Measurements from ENCODE around the gene RESF1.

RESF1 gene

GRCh38 chr12:31962076-31962475 is 2.9 kb downstream of the RESF1 start:
- DNase-seq = no peak

GRCh38 chr12:31964280-31964679 is 5.1 kb downstream of the RESF1 start:
- DNase-seq = no peak

- peak; percentile 78 for DNase-seq
These were observed 5.9 kb downstream of the RESF1 start for GRCh38 chr12:31965090-31965489.

GRCh38 chr12:31966558-31967205 is 7.5 kb downstream of the RESF1 start:
- DNase-seq = no peak

- DNase-seq = peak; percentile 43
These were observed 8.3 kb downstream of the RESF1 start for GRCh38 chr12:31967539-31967938.

DNA sequence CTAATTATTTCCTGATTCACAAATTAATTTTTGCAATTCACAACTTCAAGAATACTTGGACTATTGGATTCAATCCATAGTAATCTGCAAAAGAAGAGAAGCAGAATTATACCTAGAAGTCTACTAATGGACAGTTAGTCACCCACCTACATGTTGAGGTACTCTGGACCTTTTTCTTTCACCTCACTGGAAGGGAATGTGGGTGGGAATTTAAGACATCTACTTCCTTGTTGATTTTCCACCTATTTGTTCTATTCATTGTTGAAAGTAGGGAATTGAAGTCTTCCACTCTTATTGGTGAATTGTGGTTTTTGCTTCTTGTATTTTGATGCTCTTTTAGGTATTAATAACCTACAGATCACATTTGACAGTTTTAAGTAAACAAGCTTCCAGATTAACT is 11.0 kb downstream of the RESF1 start:
- DNase-seq = no peak

- no peak for DNase-seq
These were observed 14.6 kb downstream of the RESF1 start for GRCh38 chr12:31973818-31974217.

GRCh38 chr12:31974673-31975072 is 15.5 kb downstream of the RESF1 start:
- DNase-seq = no peak

DNA sequence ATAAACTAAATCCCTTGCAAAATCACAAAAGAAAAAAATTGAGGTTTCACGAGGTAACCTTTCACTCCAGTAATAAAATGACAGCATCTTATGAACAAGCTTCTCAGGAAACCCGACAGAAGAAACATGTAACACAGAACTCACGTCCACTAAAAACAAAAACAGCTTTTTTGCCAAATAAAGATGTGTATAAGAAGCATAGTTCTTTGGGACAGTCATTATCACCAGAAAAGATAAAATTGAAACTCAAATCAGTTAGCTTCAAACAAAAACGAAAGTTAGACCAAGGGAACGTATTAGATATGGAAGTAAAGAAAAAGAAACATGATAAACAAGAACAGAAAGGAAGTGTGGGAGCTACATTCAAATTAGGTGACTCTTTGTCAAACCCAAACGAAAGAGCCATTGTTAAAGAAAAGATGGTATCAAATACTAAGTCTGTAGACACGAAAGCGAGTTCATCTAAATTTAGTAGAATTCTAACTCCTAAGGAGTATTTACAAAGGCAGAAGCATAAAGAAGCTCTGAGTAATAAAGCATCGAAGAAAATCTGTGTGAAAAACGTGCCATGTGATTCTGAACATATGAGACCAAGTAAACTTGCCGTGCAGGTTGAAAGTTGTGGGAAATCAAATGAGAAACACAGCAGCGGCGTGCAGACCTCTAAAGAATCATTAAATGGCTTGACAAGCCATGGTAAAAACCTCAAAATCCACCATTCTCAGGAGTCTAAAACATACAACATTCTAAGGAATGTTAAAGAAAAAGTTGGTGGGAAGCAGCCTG is 25.8 kb downstream of the RESF1 start:
- DNase-seq = no peak

DNA sequence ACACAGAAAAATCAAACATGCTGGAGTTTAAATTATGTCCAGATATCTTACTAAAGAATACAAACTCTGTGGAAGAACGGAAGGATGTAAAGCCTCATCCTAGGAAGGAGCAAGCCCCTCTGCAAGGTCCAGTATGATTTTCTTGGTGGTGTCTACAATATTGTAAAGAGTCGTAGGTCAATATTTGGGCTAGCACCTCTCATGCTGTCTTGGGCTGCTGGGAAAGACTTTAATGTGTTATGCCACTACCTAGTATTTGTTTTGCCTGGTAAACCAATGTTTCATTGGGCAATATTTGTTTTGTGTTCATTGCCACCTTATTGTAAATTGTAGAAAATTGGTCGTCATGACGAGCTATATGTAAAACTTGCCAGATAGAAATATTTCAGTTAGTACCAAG is 26.6 kb downstream of the RESF1 start:
- DNase-seq = no peak

- no peak for DNase-seq
These were observed 30.6 kb downstream of the RESF1 start for GRCh38 chr12:31989571-31990362.

GRCh38 chr12:31991146-31991545 is 31.9 kb downstream of the RESF1 start:
- no peak for DNase-seq

DNA sequence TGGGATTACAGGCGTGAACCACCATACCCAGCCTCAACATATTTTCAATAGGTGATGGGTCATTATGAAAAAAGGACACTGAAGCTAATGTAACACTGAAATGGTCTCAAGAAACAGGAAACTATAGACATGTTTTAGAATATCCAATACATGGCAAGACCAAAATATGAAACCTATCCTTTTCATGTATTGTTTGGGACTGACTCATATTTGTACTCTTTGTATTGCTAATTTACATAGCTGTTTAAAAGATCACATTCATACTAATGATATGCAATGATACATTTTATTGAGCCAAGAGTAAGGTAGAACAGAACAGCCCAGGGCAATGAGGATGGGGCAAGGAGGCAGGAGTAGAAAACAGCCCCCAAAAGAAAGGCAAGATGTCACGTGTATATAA is 32.6 kb downstream of the RESF1 start:
- DNase-seq = no peak

GRCh38 chr12:31999692-32000091 is 40.5 kb downstream of the RESF1 start:
- DNase-seq = no peak

GRCh38 chr12:32000373-32001005 is 41.3 kb downstream of the RESF1 start:
- no peak for DNase-seq

GRCh38 chr12:32002848-32003493 is 43.8 kb downstream of the RESF1 start:
- no peak for DNase-seq

DNA sequence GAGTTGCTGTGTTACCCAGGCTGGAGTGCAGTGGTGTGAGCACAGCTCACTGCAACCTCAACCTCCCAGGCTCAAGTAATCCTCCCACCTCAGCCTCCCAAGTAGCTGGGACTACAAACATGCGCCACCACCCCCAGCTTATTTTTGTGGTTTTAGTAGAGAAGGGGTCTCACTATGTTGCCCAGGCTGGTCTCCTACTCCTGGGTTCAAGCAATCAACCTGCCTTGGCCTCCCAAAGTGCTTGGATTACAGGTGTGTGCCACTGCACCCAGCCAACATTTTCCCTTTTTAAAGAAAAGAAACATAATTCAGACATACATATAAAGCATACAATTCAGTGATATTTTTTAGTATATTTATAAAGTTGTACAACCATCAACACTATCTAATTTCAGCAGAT is 44.4 kb downstream of the RESF1 start:
- no peak for DNase-seq

GRCh38 chr12:32005496-32006125 is 46.4 kb downstream of the RESF1 start:
- no peak for DNase-seq

Measured in CD4-positive, alpha-beta T cell treated with Interleukin-17A for 1 hour (primary cell).